Tongue (tissue), 2 donors: ENCODE measurements around the gene SYT17. TPM values are rescaled to one million over a fixed set of nuclear protein-coding genes. Genes with fewer than 3 reads are reported as not detected.

Experiments used
- DNase-seq: peaks from one replicate; pipeline ENCODE4 v3.0.0-alpha.2; 2015
- total RNA-seq: library from RNA; depleted of rRNA; stranded (reverse); fragments of >200 nt; gene quantifications from one replicate; pipeline ENCODE4 v1.2.3, GENCODE V29; 2014

SYT17 gene
- total RNA-seq, 1 donor from 2014 or later: 5.8 TPM

DNA sequence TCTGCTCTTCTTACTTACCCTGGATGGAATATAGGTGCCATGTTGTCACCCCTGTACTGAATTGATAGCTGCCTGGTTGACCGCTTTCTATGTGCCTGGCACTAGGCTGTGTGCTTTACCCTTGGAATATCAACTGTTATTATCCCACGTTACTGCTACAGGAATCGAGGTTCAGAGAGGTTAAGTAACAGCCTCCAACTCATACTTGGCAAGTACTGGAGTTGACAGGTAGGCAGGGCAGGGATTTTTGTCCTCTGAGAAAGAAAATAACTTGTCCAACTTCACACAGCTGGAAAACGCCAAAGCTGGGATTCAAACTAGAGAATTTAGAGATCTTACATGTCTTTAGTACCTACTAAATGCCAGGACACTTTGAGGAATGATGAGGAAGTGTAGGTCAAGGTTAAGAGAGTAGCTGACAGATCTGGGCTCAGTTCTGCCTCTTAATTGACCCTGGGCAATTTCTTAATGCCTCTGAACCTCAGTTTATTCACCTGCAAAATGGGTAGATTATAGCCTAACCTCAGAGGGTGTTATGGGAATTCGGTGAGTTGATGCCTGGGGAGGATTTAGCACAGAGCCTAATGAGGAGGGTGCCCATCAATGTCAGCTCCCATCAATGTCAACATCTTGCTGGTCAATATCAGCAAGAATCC lies 28.5 kb upstream of the SYT17 start:
- DNase-seq: no peak

DNA sequence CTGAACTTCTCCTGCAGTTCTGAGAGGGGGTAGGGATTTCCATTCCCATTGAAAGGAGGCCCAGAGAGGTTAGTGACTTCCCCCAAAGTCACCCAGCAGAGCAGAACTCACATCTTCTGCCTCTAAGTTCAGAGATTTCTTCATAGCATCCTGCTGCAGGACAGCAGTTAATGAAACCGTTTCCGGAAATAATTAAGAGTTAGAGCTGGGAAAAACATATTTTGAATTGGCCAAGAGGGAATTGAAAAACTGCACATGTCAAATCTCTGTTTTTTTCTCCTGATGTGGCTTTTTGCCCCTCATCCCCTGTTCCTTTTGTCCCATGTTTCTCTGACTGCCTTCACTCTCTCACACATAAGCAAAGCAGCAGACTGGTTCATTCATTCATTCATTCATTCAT lies 27.6 kb upstream of the SYT17 start:
- no peak for DNase-seq

- no peak for DNase-seq
Measured at GRCh38 chr16:19142939-19143598, 25.0 kb upstream of the SYT17 start.

DNA sequence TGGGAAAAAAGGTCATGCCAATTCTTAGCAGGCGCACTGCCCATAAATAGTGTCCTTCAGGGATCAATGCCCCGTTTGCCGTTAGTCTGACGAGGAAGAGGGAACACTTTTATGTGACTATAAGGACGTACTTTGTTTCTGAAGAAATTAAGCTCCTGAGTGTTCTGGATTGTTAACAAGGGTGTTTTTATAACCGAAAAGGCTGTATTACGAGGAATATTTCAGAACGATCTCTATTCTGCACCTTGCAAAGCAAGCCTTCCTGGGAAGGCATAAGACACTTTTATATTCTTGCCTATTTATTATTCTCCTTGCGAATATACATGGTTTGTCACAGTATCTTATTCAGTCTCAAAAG lies 24.5 kb upstream of the SYT17 start:
- no peak for DNase-seq

DNA sequence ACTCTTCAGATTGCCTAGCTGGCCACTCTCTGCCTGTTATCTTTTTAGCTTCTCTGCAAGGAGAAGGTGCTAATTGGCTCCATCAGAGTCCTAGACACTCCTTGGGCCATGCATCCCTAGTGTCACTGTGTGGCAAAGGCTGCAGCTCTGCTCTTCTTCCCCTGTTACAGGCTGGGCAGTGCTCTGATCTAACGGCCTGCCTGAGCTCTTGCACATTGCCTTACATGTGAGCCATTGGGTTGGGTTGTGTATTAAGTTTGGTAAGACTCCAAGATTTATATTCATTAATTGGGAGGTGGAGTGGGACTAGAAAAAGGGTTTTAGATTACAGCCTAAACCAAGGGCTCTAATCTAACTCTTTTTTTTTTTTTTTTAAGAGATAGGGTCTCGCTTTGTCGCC lies 23.0 kb upstream of the SYT17 start:
- DNase-seq: no peak

DNA sequence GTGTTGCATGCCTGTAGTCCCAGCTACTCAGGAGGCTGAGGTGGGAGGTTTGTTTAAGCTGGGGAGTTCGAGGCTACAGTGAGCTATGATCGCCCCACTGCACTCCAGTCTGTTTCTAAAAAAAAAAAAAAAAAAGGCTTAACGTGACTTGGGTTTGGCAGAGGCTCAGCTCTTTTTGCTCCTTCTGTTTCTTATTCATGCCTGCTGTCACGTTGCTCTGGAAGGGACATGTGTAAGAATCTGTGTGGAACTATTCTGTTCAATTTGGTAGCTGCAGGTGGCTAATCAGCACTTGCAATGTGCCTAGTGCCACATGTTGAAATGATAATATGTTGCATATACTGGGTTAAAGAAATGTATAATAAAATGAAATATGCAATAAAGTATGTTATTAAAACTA lies 20.9 kb upstream of the SYT17 start:
- no peak for DNase-seq

- no peak for DNase-seq
Measured at GRCh38 chr16:19147627-19148026, 20.4 kb upstream of the SYT17 start.

DNA sequence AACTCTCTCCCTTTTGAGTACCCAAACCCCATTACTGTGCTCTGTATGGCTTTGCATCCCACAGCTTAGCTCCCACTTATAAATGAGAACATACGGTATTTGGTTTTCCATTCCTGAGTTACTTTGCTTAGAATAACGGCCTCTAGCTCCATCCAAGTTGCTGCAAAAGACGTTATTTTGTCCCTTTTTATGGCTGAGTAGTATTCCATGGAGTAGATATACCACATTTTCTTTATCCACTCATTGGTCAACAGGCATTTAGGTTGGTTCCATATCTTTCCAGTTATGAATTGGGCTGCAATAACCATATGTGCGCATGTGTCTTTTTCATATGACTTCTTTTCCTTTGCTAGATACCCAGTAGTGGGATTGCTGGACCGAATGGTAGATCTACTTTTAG lies 19.9 kb upstream of the SYT17 start:
- DNase-seq: no peak

GRCh38 chr16:19151310-19151709 lies 16.7 kb upstream of the SYT17 start:
- no peak for DNase-seq

- no peak for DNase-seq
Measured at GRCh38 chr16:19152042-19152441, 16.0 kb upstream of the SYT17 start.

GRCh38 chr16:19153876-19154275 lies 14.2 kb upstream of the SYT17 start:
- DNase-seq: no peak

- no peak for DNase-seq
Measured at GRCh38 chr16:19162085-19162484, 6.0 kb upstream of the SYT17 start.

DNA sequence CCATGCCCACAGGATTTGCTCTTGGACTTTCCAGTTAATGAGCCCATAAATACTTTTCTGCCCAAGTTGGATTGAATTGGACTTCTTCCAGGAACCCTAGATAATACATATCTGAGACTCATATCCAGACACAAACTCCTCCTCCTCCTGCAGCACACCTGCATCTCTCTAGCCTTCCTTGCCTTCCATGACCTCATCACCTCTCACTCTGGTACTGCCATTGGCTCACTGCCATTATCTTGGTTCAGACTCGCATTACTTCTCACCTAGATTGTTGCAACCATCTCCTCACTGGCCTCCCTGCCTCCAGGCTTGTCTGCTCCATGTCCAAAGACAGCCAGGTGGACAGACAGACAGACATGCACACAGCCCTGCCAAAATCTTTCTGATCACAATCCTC lies 4.8 kb upstream of the SYT17 start:
- DNase-seq: no peak

DNA sequence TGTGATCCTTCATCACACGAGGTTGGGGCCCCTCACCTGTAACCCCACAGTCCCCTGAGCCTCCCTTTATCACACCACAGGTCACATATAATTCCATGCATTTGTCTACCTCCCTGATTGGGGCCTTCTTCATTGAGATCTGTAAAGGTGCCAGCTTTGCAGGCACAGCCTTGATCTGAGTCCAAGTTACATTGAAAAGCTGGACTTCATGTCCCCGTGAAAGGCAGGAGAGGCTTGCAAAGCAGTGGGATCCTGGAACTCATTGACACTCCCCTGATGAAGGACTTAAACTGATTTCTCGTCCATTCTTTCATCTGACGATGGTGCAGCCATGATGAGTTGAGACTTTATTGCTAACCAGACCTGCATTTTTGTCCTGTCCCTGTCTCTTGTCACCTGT lies 3.8 kb upstream of the SYT17 start:
- no peak for DNase-seq

- DNase-seq: no peak
Measured at GRCh38 chr16:19165101-19165500, 2.9 kb upstream of the SYT17 start.

DNA sequence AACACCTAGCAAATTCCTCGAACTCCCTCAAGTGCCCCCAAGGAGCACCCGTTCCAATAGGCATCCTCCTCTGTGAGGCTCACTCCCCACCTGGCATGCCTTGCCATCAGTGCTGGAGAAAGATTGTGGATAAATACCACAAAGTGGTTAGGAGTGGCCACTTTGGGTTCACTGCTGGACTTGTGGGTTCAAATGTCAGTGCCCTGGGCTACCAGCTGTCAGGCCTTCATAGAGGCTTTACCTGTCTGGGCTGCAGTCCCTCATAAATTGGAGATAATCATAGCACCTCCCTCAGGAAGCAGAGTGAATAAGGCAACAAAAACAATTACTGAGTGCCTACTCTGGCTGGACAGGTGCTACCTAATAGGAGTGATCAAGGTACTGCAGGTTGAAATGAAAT lies 1.5 kb upstream of the SYT17 start:
- no peak for DNase-seq

- DNase-seq: peak; percentile 74
Measured at GRCh38 chr16:19168371-19169081, 486 bp downstream of the SYT17 start.

- DNase-seq: no peak
Measured at GRCh38 chr16:19169082-19169639, 1.1 kb downstream of the SYT17 start.

GRCh38 chr16:19170043-19170655 lies 2.1 kb downstream of the SYT17 start:
- DNase-seq: no peak

- DNase-seq: no peak
Measured at GRCh38 chr16:19172098-19172780, 4.2 kb downstream of the SYT17 start.

- DNase-seq: no peak
Measured at GRCh38 chr16:19173059-19173458, 5.0 kb downstream of the SYT17 start.

- no peak for DNase-seq
Measured at GRCh38 chr16:19173649-19174383, 5.8 kb downstream of the SYT17 start.
